ENCODE measurements around the gene OR2AG2.

Gene OR2AG2

DNA sequence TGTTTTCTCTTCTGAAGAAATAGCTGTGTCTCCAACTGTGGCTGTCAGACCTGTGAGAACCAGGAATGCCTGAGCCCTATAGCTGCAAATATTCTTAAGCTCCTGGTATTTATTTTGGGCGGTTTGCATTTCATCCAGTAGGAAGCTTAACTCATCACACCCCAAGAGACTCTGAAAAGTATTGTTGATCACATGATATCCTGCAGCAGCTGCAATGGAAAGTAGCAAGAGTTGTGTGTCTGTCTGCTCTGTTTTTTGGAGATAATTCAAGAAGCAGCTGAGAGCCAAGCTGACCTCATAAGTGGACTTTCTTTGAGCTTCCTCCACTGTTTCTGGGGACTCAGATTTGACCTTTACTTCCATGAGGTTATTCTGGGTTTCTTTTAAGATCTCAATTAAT lies 52.2 kb downstream of the OR2AG2 start:
- Histone ChIP-seq H3K4me3 (ENCODE audit: low read length) (no peak overlapping the region), H3K9me3 (ENCODE audit: insufficient read depth, low read length) (no peaks in the 10 kb centered on the region), H3K9ac (ENCODE audit: low read length) (no peak overlapping the region), H3K36me3 (replicated peaks; ENCODE audit: low read depth, low read length) (no peaks in the 10 kb centered on the region), H3K79me2 (ENCODE audit: low read length) (no peaks in the 10 kb centered on the region), H4K20me1 (ENCODE audit: insufficient read depth, low read length) (no peaks in the 10 kb centered on the region), H2AFZ (ENCODE audit: low read depth, low read length) (no peak overlapping the region), H3K4me1 (ENCODE audit: low read length) (no peaks in the 10 kb centered on the region), H3K4me2 (ENCODE audit: low read length) (no peak overlapping the region), H3K27me3 (ENCODE audit: low read depth, low read length) (peaks cover 19% of the 10 kb centered on the region), H3K27ac (ENCODE audit: low read length) (no peak overlapping the region)
- TF ChIP-seq EZH2phosphoT487 (IDR thresholded peaks at IDR 0.05; ENCODE audit: low read depth): no peak
- TF ChIP-seq, protein P1, sequence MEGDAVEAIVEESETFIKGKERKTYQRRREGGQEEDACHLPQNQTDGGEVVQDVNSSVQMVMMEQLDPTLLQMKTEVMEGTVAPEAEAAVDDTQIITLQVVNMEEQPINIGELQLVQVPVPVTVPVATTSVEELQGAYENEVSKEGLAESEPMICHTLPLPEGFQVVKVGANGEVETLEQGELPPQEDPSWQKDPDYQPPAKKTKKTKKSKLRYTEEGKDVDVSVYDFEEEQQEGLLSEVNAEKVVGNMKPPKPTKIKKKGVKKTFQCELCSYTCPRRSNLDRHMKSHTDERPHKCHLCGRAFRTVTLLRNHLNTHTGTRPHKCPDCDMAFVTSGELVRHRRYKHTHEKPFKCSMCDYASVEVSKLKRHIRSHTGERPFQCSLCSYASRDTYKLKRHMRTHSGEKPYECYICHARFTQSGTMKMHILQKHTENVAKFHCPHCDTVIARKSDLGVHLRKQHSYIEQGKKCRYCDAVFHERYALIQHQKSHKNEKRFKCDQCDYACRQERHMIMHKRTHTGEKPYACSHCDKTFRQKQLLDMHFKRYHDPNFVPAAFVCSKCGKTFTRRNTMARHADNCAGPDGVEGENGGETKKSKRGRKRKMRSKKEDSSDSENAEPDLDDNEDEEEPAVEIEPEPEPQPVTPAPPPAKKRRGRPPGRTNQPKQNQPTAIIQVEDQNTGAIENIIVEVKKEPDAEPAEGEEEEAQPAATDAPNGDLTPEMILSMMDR (IDR thresholded peaks at IDR 0.05; ENCODE audit: low read depth, low read length): no peak

DNA sequence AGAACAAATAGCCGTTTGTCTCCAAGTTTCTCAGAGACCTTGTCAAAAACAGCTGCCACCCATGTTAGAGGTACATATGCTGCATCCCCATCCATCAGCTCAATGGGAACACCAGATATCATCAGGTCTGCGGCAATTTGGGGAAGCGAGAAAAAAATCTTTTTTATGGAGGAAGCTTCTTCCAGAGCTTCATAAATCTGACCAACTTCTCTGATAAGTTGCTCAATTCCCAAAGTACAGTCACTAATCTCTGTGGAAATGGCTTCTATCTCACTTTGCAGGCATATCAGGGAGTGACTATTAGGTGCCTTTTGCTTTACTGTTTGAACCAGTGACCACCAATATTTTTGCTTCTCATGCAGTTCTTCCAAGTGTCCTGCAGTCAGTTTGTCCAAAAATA lies 54.4 kb downstream of the OR2AG2 start:
- Histone ChIP-seq H3K9me3 (ENCODE audit: insufficient read depth, low read length) (no peaks in the 10 kb centered on the region), H3K27me3 (ENCODE audit: low read depth, low read length) (peaks cover 21% of the 10 kb centered on the region), H4K20me1 (ENCODE audit: insufficient read depth, low read length) (no peaks in the 10 kb centered on the region), H3K27ac (ENCODE audit: low read length) (no peak overlapping the region), H3K4me2 (ENCODE audit: low read length) (no peak overlapping the region), H3K79me2 (ENCODE audit: low read length) (no peaks in the 10 kb centered on the region), H3K9ac (ENCODE audit: low read length) (no peak overlapping the region), H3K36me3 (replicated peaks; ENCODE audit: low read depth, low read length) (no peaks in the 10 kb centered on the region), H2AFZ (ENCODE audit: low read depth, low read length) (no peak overlapping the region), H3K4me3 (ENCODE audit: low read length) (no peak overlapping the region), H3K4me1 (ENCODE audit: low read length) (no peaks in the 10 kb centered on the region)
- TF ChIP-seq EZH2phosphoT487 (IDR thresholded peaks at IDR 0.05; ENCODE audit: low read depth): no peak
- TF ChIP-seq, protein P1 (IDR thresholded peaks at IDR 0.05; ENCODE audit: low read depth, low read length): no peak

Data from OCI-LY3 (cell line).